Gastroesophageal sphincter (tissue), 4 donors: ENCODE results near the gene NPR1. TPM values are rescaled to one million over a fixed set of nuclear protein-coding genes. Genes with fewer than 3 reads are reported as not detected.
"Not testable (repeated sequence)": the region's sequence is repeated elsewhere in the genome, so short reads cannot be mapped to it uniquely, and the experiment has no call there.

ENCODE experiments used
- ATAC-seq: fragments of 150-250 bp; one replicate; pipeline ENCODE4 v1.9.1; 2016; ENCODE audit warnings: mild to moderate bottlenecking, moderate library complexity
- H3K27ac ChIP-seq, 4 donors: fragments of 200-600 bp; sonication (generic) in 3 of 4; 1 replicate in 3 of 4; 2 replicates in 1 of 4; pipeline ENCODE4 v1.5.1; 2016 to 2019
- H3K27me3 ChIP-seq: fragments of 200-600 bp; sonication (generic); one replicate; pipeline ENCODE4 v1.5.1; 2019
- H3K36me3 ChIP-seq, 2 donors: fragments of 200-600 bp; sonication (generic); one replicate each; pipeline ENCODE4 v1.5.1; 2019; ENCODE audit warnings: control low read depth in 1 of 2
- H3K4me1 ChIP-seq, 3 donors: fragments of 200-600 bp; sonication (generic); 1 replicate in 2 of 3; 2 replicates in 1 of 3; pipeline ENCODE4 v1.5.1; 2016 to 2019; ENCODE audit warnings: control low read depth in 2 of 3
- H3K4me3 ChIP-seq, 2 donors: fragments of 200-600 bp; sonication (generic); one replicate each; pipeline ENCODE4 v1.5.1; 2019; ENCODE audit warnings: mild to moderate bottlenecking in 1 of 2, moderate library complexity in 1 of 2
- H3K9me3 ChIP-seq, 3 donors: fragments of 200-600 bp; sonication (generic); one replicate each; pipeline ENCODE4 v1.5.1; 2017 to 2019; ENCODE audit warnings: control low read depth in 2 of 3
- CTCF ChIP-seq, 4 experiments: fragments of 200-600 bp in 2 of 4; fragments of 450-650 bp in 2 of 4; sonication (generic) in 1 of 4; IDR thresholded peaks; one replicate each; pipeline ENCODE4 v1.5.1; 2017 to 2019; ENCODE audit warnings: antibody characterized with exemption in 4 of 4, mild to moderate bottlenecking in 2 of 4, moderate library complexity in 2 of 4
- EP300 ChIP-seq: sonication (generic); formaldehyde crosslinking; IDR thresholded peaks from one replicate; pipeline ENCODE4 v1.6.1; 2017; ENCODE audit warnings: antibody characterized with exemption, mild to moderate bottlenecking
- POLR2A ChIP-seq, 2 donors: fragments of 450-650 bp; IDR thresholded peaks; one replicate each; pipeline ENCODE4 v1.6.1; 2017; ENCODE audit warnings: antibody characterized with exemption in 2 of 2, mild to moderate bottlenecking in 2 of 2, moderate library complexity in 1 of 2
- POLR2AphosphoS5 ChIP-seq: sonication (generic); formaldehyde crosslinking; IDR thresholded peaks from one replicate; pipeline ENCODE4 v1.6.1; 2017; ENCODE audit warnings: antibody characterized with exemption
- WGBS, 2 donors: methylation state at CpG; one replicate each; pipeline ENCODE4 v1.1.5; 2018; ENCODE audit warnings: low coverage in 1 of 2; 5-methylcytosine and 5-hydroxymethylcytosine counted together
- total RNA-seq, 4 donors: library from RNA; depleted of rRNA; stranded (reverse); fragments of >200 nt; gene quantifications; one replicate each; pipeline ENCODE4 v1.1.0, GENCODE V29; 2016

The NPR1 gene
- total RNA-seq, 4 donors from 2014 or later = 36.7 to 57.0 (median 46.7) TPM

- 80 to 92% methylated on average over 7 to 9 of the region's 9 CpGs for whole genome bisulfite sequencing, 2 donors
- peaks cover 0 to 62% of the 10 kb centered on the region in 2 donors for H3K36me3 ChIP-seq
- TF ChIP-seq CTCF (IDR thresholded peaks at IDR 0.05) = no peak
- no peak overlapping the region for H3K4me3 ChIP-seq
- no peaks in the 10 kb centered on the region for H3K27me3 ChIP-seq
- H3K4me1 ChIP-seq = peaks cover 0 to 75% (median 9%) of the 10 kb centered on the region in 3 donors
- no peaks in the 10 kb centered on the region for H3K9me3 ChIP-seq
- ATAC-seq = no peak
- H3K27ac ChIP-seq = no peak overlapping the region
These were observed 42.2 kb upstream of the NPR1 start for GRCh38 chr1:153636312-153636711.

DNA sequence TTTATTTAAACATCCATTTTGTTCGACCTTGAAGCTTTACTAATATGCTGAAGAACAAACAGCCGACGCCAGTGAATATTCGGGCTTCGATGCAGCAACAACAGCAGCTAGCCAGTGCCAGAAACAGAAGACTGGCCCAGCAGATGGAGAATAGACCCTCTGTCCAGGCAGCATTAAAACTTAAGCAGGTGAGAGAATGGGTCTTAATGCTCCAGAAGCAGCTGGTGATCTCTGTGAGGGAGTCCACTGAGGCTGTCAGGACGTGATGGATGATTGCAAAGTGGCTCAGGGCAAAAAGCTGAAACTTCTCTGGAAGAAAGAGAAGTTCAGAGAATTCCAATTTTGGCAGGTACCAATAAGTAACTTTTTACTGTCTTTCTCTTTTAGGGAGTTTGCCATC, 40.2 kb upstream of the NPR1 start:
- TF ChIP-seq POLR2A (IDR thresholded peaks at IDR 0.05) (no peak), CTCF (IDR thresholded peaks at IDR 0.05) (no peak), EP300 (no peak), POLR2AphosphoS5 (no peak)
- Histone ChIP-seq H3K4me1 (peaks cover 0 to 78% (median 9%) of the 10 kb centered on the region in 3 donors), H3K36me3 (peaks cover 0 to 81% of the 10 kb centered on the region in 2 donors), H3K27me3 (no peaks in the 10 kb centered on the region), H3K4me3 (no peak overlapping the region), H3K27ac (no peak overlapping the region), H3K9me3 (no peaks in the 10 kb centered on the region)
- WGBS, 2 donors = 71 to 87% methylated on average over 6 of the region's 6 CpGs
- ATAC-seq = no peak

- 77 to 83% methylated on average over 2 to 3 of the region's 3 CpGs for WGBS, 2 donors
- H3K4me3 ChIP-seq = no peak overlapping the region
- ATAC-seq = no peak
- peaks cover 0 to 84% (median 17%) of the 10 kb centered on the region in 3 donors for H3K4me1 ChIP-seq
- peaks cover 0 to 91% of the 10 kb centered on the region in 2 donors for H3K36me3 ChIP-seq
- no peaks in the 10 kb centered on the region for H3K9me3 ChIP-seq
- no peak overlapping the region for H3K27ac ChIP-seq
- no peaks in the 10 kb centered on the region for H3K27me3 ChIP-seq
- TF ChIP-seq CTCF (IDR thresholded peaks at IDR 0.05) (no peak), POLR2A (IDR thresholded peaks at IDR 0.05) (no peak), POLR2AphosphoS5 (no peak), EP300 (no peak)
These were observed 39.2 kb upstream of the NPR1 start for GRCh38 chr1:153639280-153639679.

DNA sequence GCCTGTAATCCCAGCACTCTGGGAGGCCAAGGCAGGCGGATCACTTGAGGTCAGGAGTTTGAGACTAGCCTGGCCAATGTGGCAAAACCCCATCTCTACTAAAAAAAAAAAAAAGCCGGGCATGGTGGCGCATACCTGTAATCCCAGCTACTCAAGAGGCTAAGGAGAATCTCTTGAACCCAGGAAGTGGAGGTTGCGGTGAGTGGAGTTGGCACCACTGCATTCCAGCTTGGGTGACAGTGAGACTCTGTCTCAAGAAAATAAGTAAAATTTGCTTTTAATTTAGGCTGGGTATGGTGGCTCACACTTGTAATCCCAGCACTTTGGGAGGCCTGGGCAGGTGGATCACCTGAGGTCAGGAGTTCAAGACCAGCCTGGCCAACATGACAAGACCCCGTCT, 38.3 kb upstream of the NPR1 start:
- peaks cover 0 to 86% (median 16%) of the 10 kb centered on the region in 3 donors for H3K4me1 ChIP-seq
- not testable (repeated sequence) for ATAC-seq, H3K27me3 ChIP-seq, H3K4me3 ChIP-seq, H3K27ac ChIP-seq, H3K9me3 ChIP-seq
- WGBS, 2 donors = 77 to 84% methylated on average over 3 to 4 of the region's 5 CpGs
- peaks cover 0 to 100% of the 10 kb centered on the region in 2 donors for H3K36me3 ChIP-seq

DNA sequence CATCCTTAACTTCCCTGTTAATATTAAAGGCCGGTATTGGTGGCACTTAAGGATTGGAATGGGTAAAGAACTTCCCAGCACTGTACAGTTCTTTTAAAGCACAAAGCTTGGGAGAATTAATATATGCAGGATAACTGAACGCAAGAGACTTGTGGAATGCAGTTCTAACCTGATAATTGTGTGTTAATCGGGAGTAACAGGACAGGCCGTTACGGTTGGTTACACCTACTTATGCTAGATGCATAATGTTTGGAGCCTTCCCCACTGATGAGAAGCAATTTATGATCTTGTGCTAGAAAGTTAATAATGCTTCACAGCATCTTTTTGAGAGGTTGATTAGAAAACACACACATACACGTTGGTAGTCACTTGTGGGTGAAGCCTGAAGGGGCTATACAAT, 37.6 kb upstream of the NPR1 start:
- TF ChIP-seq CTCF (IDR thresholded peaks at IDR 0.05) (no peak), POLR2A (IDR thresholded peaks at IDR 0.05) (no peak), POLR2AphosphoS5 (no peak), EP300 (no peak)
- H3K4me1 ChIP-seq = peaks cover 0 to 79% (median 9%) of the 10 kb centered on the region in 3 donors
- no peak for ATAC-seq
- H3K27ac ChIP-seq = peak overlapping the region in 1 of 4 donors; percentile 26
- H3K4me3 ChIP-seq = no peak overlapping the region
- H3K27me3 ChIP-seq = no peaks in the 10 kb centered on the region
- no peaks in the 10 kb centered on the region for H3K9me3 ChIP-seq
- H3K36me3 ChIP-seq = peaks cover 0 to 100% of the 10 kb centered on the region in 2 donors
- WGBS, 2 donors = 53 to 61% methylated on average over 6 of the region's 6 CpGs
